HT-29 (cell line): ENCODE results near the gene BEND3. TPM values are rescaled to one million over a fixed set of nuclear protein-coding genes. Genes with fewer than 3 reads are reported as not detected.

Source experiments
- DNase-seq: peaks from one replicate; pipeline ENCODE4 v3.0.0-alpha.2; 2015; ENCODE audit warnings: low spot score
- total RNA-seq: library from RNA; depleted of rRNA; stranded (reverse); fragments of >200 nt; shearing (Covaris generic); gene quantifications from 2 replicates; pipeline ENCODE4 v1.2.3, GENCODE V29; 2014

BEND3 gene
- total RNA-seq, 1 experiment from 2014 or later, result 9.8 TPM

- no peak for DNase-seq
These were observed 32.1 kb downstream of the BEND3 start for GRCh38 chr6:107083047-107083768.

- DNase-seq, result no peak
These were observed 33.3 kb downstream of the BEND3 start for GRCh38 chr6:107082045-107082444.

DNA sequence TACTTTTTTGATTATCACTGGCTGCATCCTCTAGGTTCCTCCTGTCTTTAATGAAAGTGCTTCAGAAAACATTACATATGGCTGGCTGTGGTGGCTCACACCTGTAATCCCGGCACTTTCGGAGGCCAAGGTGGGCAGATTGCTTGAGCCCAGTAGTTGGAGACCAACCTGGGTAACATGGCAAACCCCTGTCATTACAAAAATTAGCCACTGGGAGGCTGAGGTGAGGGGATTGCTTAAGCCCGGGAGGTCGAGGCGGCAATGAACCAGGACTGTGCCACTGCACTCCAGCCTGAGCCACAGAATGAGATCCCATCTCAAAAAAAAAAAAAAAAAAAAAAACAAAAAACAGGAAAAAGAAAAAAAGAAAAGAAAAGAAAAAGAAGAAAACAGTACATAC, 35.3 kb downstream of the BEND3 start:
- peak; percentile 26 for DNase-seq

DNA sequence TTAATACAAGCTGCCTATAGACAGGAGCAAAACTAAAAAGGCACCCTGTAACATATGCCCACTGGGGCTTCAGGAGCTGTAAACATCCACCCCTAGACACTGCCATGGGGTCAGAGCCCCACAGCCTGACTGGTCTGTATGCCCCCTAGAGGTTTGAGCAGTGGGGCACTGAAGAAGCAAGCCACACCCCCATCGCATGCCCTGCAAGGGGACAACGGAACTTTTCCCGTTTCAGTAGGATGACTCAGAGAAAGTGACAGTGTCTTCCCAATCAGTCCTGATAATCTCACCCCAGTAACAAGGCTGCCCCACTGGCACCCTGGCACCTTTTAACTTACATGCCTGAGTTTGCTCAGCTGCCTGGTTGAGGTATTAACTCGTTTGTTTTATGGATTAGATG, 35.9 kb downstream of the BEND3 start:
- DNase-seq, result no peak

DNA sequence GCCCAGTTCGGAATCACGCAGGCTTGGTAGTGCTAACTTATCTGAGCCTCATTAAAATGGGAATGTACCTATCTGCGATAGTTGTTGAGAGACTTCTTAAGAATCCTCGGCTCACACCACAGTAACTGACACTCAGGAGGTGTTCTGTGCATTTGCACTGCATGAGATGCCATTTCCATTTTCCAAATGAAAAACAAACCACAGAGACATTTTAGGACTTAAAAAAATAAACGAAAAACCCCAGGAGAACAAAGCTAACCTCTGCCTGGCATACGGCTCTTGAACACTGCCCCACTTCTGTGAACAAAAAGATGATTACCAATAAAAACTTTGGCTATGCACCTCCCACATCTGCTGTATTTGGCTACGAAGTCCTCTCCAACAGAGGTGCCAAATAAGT, 37.6 kb downstream of the BEND3 start:
- no peak for DNase-seq

DNA sequence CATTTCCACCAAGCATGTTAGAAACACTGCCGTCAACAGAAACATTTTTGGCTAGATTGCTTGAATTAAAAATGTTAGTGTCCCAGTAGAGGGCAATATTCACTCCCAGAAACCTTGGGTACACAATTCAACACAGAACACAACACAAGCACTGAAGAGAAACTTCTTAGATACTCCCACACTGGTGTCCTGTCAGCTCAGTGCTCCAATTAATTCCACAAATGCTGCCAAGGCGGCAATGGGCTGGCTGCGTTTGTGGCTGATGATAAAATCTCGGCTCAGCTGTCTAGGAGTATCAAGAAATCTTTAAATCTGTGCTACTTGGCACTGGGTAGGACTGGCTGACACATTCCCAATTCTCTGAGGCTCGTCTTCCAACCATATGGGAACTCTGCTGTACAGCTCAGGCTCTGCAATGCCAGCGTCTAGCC, 39.3 kb downstream of the BEND3 start:
- peak; percentile 9 for DNase-seq

- DNase-seq, result no peak
These were observed 44.6 kb downstream of the BEND3 start for GRCh38 chr6:107070686-107071085.

GRCh38 chr6:107069631-107070548, 45.4 kb downstream of the BEND3 start:
- no peak for DNase-seq

DNA sequence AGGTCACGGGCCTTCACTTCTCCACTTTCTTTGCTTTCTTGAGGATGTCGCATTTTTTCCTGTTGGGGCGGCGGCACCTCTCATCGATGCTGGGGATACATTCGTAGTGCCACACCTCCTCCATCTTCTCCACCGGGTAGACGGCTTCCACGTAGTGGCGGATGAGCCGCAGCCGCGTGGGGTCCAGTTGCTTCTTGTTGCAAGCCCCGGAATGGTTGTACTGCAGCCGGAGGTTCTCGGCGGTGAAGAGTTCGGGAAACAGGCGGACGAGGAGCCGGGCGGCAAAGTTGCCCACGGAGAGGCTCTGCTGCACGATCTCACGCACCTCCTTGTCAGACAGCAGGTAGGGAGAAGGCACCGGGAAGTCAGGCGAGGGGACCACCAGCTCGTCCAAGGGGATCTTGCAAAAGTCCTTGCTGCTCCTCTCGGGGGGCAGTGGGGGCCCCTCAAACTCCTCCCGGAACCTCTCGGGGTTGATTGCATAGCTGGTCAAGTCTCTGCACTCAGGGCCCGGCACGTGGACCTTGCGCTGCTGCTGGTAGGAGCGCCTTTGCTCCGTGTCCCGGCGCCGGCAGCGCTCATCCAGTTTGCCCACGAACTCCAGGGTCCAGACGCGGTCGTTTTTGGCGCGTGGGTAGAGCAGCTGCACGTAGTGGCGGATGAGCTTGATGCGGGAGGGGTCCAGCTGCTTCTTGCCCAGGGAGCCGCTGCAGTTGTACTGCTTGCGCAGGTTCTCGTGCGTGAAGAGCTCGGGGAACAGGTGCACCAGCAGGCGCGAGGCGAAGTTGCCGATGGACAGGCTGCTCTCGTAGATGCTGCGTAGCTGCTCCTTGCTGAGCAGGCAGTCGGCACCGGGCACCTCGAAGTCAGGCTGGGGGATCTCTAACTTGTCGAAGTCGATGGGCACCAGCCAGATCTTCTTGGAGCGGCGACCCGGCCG, 46.4 kb downstream of the BEND3 start:
- no peak for DNase-seq

DNA sequence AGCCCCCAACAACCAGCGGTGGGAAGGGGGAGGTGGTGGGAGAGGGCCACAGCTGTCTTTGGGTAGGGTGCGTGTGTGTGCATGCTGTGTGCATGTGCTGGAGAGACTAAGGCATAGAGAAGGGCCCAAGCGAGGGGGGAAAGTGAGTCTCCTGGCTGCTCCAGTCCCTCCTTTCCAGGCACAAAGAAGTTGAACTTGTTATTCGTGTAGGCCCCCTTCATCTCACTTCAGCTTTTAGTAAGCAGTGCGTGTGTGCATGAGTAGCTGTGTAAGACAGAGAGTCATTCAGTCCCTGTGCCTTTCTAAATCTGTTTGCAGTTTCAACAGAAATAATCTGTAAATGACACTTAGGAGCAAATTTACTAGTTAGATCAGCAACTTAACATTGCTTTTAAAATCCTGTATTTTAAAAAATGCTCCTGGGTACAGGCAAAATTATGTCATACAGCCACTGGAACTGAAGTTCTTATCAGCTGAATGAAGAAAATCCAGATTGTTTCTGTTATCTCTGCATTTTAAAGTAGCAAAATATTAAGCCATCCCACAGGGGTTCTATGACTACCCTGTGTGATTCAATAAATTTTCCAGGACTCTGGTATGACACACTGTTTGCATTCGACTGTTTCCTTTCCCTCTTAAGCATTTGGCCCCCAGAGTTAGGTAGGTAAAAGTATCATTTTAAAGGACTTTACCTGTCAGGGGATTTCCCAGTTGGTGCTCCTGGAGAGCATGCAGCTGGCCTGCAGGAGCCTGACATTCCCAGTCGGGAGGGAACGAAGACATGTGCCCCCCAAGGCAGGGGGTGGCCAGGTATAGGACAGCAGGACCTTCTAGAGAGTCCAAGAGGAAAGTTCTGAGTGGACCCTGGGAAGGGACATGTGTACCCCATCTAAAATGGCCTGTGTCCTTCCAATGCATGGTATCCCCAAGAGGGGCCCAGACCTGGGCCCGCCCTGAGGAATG, 48.3 kb downstream of the BEND3 start:
- DNase-seq, result no peak

- DNase-seq, result peak; percentile 52
These were observed 50.7 kb downstream of the BEND3 start for GRCh38 chr6:107064579-107065065.

GRCh38 chr6:107062691-107063090, 52.6 kb downstream of the BEND3 start:
- DNase-seq, result no peak

- no peak for DNase-seq
These were observed 53.9 kb downstream of the BEND3 start for GRCh38 chr6:107061125-107062020.

DNA sequence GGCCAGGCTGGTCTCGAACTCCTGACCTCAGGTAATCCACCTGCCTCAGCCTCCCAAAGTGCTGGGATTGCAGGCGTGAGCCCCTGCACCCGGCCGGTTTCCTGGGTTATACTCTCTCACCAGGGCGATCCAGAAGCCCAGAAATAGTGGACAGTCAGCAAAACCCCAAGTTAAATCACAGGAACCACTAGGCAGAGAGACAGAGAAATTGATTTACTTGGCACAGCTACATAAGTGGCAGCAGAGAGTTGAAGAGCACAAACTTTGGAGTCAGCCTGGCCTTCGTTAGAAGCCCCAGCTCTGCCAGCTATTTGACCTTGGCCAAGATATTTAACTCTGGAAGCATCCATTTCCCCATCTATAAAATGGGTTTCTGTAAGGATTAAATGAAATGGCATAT, 54.6 kb downstream of the BEND3 start:
- DNase-seq, result no peak

- no peak for DNase-seq
These were observed 55.7 kb downstream of the BEND3 start for GRCh38 chr6:107059606-107060005.

DNA sequence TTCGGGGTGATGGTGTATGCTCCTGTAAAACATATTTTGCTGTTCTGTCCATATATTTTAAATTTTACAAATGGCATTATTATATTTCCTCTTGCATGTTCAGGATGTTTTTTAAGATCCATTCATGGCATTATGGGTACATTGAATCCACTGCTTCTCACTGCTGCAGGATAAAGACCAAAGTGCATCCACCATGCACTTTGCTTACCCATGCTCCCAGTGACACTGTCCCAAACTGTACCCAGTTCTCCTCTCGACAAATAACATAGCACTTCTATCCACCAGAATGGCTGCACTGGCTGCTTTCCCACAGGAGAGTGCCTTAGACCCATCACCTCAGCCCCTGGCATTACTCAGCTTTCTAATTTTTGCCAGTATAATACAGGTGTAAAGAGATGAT, 57.6 kb downstream of the BEND3 start:
- DNase-seq, result no peak

DNA sequence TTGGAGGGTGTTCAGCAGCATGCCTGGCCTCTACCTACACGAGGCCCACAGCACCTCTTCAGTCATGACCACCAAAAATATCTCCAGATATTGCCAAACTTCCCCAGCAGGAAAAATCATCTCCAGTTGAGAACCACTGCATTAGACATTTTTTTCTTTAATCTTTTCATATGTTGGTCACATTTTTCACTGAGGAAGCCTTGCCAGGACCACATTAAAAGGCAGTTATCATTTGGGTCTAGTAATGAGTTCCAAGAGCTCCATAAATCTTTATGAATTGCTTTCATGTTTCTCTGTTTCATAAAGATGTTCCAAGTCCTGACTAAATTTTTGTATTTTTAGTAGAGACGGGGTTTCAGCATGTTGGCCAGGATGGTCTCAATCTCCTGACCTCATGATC, 58.5 kb downstream of the BEND3 start:
- DNase-seq, result no peak

- DNase-seq, result no peak
These were observed 67.5 kb downstream of the BEND3 start for GRCh38 chr6:107047807-107048206.
